ENCODE measurements around the gene KCTD17. TPM values are rescaled to one million over a fixed set of nuclear protein-coding genes. Genes with fewer than 3 reads are reported as not detected.
A peak's percentile ranks its signal among the peaks of the same experiment; 100 is the strongest.

The KCTD17 gene
- total and polyA plus RNA-seq, 2 of the 13 experiments (the other 11 are each of a cell fraction or from before 2014, with no cell fraction given): 5.3 to 11.7 TPM

- TF ChIP-seq PAXIP1 (CRISPR knock-in tag; conservative IDR thresholded peaks at IDR 0.05) (0 out of 2 replicates have a peak, but pooled peaks have one; percentile 13), SP5 (CRISPR knock-in tag; IDR thresholded peaks at IDR 0.05; ENCODE audit: borderline replicate concordance, low read depth) (0 out of 2 replicates have a peak, but pooled peaks have one; percentile 6), SOX6 (IDR thresholded peaks at IDR 0.05) (no peak), SOX6 (CRISPR knock-in tag; IDR thresholded peaks at IDR 0.05) (no peak), MEIS2 (CRISPR knock-in tag; IDR thresholded peaks at IDR 0.05) (0 out of 2 replicates have a peak, but pooled peaks have one; percentile 15), ZKSCAN5 (CRISPR knock-in tag; IDR thresholded peaks at IDR 0.05) (no peak), YEATS4 (CRISPR knock-in tag; IDR thresholded peaks at IDR 0.05; ENCODE audit: borderline replicate concordance) (no peak), HES4 (CRISPR knock-in tag; IDR thresholded peaks at IDR 0.05; ENCODE audit: borderline replicate concordance) (no peak), ARNT2 (CRISPR knock-in tag; IDR thresholded peaks at IDR 0.05; ENCODE audit: low read depth) (no peak), SRF (IDR thresholded peaks at IDR 0.05; ENCODE audit: low read depth, low read length) (no peak), KMT2B (CRISPR knock-in tag; IDR thresholded peaks at IDR 0.05) (no peak), REL (CRISPR knock-in tag; conservative IDR thresholded peaks at IDR 0.05) (no peak), HOXA5 (CRISPR knock-in tag; IDR thresholded peaks at IDR 0.05) (peak; percentile 66; the same call in 1 of the 2 replicates), CBX2 (IDR thresholded peaks at IDR 0.05; ENCODE audit: low read depth, low read length) (no peak), CBX2 (CRISPR knock-in tag; IDR thresholded peaks at IDR 0.05; ENCODE audit: low read depth) (no peak), ZSCAN22 (CRISPR knock-in tag; IDR thresholded peaks at IDR 0.05) (no peak), HINFP (CRISPR knock-in tag; IDR thresholded peaks at IDR 0.05; ENCODE audit: low read depth) (no peak), CBFB (CRISPR knock-in tag; IDR thresholded peaks at IDR 0.05) (no peak), ZFY (CRISPR knock-in tag; IDR thresholded peaks at IDR 0.05) (peak; percentile 1; the same call in 1 of the 2 replicates), ETS1 (CRISPR knock-in tag; IDR thresholded peaks at IDR 0.05) (no peak), ZNF564 (CRISPR knock-in tag; IDR thresholded peaks at IDR 0.05) (0 out of 2 replicates have a peak, but pooled peaks have one; percentile 28), HMG20B (CRISPR knock-in tag; conservative IDR thresholded peaks at IDR 0.05) (no peak)
- TF ChIP-seq, protein P1, sequence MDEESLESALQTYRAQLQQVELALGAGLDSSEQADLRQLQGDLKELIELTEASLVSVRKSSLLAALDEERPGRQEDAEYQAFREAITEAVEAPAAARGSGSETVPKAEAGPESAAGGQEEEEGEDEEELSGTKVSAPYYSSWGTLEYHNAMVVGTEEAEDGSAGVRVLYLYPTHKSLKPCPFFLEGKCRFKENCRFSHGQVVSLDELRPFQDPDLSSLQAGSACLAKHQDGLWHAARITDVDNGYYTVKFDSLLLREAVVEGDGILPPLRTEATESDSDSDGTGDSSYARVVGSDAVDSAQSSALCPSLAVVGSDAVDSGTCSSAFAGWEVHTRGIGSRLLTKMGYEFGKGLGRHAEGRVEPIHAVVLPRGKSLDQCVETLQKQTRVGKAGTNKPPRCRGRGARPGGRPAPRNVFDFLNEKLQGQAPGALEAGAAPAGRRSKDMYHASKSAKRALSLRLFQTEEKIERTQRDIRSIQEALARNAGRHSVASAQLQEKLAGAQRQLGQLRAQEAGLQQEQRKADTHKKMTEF (CRISPR knock-in tag; IDR thresholded peaks at IDR 0.05): no peak
- TF ChIP-seq, protein P2, sequence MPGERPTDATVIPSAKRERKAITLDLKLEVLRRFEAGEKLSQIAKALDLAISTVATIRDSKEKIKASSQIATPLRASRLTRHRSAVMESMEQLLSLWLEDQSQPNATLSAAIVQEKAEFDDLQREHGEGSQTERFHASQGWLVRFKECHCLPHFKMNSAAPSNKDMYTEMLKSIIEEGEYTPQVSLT (CRISPR knock-in tag; IDR thresholded peaks at IDR 0.05; ENCODE audit: borderline replicate concordance, low read depth): no peak
These were observed 19.4 kb upstream of the KCTD17 start (continued) for GRCh38 chr22:37032134-37032534.
